Uterus (tissue), 2 donors: ENCODE data around the gene OR51G2.

ENCODE experiments used
- POLR2A ChIP-seq, 2 donors: fragments of 450-650 bp; IDR thresholded peaks; one replicate each; pipeline ENCODE4 v1.6.1; 2016; ENCODE audit warnings: antibody characterized with exemption in 2 of 2, mild to moderate bottlenecking in 1 of 2, moderate library complexity in 1 of 2
- TF ChIP-seq, protein P1 (sequence below), 4 experiments: fragments of 200-600 bp in 2 of 4; fragments of 450-650 bp in 2 of 4; sonication (generic) in 2 of 4; IDR thresholded peaks; one replicate each; pipeline ENCODE4 v1.5.1; 2016 to 2019; ENCODE audit warnings: antibody characterized with exemption in 4 of 4, mild to moderate bottlenecking in 2 of 4, moderate library complexity in 1 of 4

DNA sequence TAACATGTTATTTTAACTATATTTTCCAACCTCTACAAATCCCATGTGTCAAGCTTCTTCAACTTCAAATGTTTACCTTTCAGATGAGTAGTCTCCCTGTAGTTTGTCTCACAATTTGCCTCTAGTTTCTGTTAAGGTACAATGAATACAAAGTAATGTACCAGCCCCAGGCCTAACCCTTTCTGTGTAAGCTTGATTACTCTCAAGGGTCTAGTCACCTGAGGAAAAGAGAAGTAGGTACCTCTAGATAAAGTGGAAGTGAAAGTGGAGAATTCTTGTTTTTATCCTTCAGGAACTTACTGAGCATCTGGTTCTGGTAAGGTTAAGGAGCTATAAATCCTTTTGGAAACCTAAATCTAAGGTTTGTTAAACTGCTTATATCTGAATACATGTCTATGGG lies 15.7 kb downstream of the OR51G2 start, which contains the start of gene OR51A7:
- TF ChIP-seq, protein P1, sequence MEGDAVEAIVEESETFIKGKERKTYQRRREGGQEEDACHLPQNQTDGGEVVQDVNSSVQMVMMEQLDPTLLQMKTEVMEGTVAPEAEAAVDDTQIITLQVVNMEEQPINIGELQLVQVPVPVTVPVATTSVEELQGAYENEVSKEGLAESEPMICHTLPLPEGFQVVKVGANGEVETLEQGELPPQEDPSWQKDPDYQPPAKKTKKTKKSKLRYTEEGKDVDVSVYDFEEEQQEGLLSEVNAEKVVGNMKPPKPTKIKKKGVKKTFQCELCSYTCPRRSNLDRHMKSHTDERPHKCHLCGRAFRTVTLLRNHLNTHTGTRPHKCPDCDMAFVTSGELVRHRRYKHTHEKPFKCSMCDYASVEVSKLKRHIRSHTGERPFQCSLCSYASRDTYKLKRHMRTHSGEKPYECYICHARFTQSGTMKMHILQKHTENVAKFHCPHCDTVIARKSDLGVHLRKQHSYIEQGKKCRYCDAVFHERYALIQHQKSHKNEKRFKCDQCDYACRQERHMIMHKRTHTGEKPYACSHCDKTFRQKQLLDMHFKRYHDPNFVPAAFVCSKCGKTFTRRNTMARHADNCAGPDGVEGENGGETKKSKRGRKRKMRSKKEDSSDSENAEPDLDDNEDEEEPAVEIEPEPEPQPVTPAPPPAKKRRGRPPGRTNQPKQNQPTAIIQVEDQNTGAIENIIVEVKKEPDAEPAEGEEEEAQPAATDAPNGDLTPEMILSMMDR (IDR thresholded peaks at IDR 0.05): no peak
- TF ChIP-seq POLR2A (IDR thresholded peaks at IDR 0.05): no peak
